ENCODE results near the gene MAP3K4.

The MAP3K4 gene

DNA sequence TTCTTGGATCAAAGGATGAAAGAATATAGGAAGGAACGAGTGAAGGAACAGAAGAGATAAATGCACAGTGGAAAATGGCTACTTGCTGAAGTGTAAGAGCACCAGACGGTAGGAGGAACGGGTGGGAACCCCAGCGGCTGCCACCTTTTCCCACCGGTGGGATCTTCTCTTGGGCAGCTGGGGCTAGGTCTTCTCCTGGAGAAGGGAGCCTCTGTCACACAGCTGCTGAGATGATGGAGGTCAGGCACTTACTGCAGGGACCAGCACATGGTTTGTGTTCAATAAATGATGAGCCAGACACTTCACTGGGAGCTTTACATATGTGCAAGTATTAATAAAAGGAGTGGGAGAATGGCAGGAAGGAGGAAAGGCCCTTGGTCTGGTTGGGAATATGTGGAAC is 158.6 kb downstream of the MAP3K4 start:
- no peak for DNase-seq

DNA sequence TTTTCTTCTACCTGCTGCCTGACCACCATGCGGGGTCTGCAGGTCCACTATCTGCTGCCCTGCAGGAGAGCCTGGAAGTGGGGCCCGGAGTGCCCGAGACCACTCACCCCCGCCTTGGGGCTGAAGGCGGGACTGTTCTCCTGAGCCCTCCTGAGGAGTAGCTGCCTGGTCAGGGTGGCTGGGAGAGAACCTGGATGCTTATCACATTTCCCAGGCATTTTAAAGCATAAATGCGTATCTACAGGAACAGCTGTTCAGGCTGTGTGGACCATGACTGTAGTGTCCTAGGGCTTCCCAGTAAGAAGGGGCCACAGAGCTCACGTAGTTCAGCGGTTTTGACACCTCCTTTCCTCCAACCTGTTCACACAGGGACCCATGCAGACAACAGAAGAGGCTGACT is 159.0 kb downstream of the MAP3K4 start:
- DNase-seq = no peak

DNA sequence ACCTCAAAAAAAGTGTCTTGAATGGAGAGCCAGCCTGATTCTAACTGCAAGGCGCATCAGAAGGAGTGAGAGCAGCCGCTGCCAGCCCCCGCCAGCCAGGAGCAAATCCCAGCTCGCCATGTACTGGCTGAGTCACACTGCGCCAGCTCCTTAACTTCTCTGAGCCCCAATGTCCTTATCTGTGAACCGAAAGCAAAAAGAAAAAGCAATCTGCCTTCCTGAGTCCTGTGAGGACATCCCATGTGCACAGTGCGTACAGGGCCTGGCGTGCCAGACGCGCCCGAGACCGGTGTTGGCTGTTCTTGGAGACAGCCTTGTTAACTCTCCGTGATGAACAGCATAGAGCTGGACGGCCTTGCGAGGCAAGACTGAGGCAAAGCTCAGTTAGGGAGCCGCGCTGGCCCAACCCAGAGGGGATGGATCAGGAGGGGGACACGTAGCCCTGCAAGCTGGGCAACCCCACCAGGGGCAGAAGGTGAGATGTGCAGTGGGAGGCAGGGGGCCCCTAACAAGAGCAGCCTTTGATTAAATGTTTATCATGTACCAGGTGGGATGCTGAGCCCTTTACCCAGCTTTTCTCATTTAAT is 159.6 kb downstream of the MAP3K4 start:
- DNase-seq = no peak

- DNase-seq = no peak
Observed at GRCh38 chr6:161151660-161152526, 160.3 kb downstream of the MAP3K4 start.

GRCh38 chr6:161152527-161152862 is 160.9 kb downstream of the MAP3K4 start:
- DNase-seq = no peak

GRCh38 chr6:161152907-161153662 is 161.5 kb downstream of the MAP3K4 start:
- DNase-seq = no peak

DNA sequence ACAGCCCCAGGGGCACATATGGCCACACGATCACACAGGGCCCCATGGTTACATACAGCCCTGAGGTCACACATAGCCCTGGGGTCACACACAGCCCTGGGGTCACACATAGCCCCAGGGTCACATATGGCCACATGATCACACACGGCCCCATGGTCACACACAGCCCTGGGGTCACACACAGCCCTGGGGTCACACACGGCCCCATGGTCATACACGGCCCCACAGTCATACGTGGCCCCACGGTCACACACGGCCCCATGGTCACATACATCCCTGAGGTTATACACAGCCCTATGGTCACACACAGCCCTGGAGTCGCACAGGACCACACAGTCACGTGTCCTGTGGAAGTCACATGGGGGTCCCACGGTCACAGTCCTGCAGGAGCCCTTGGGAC is 162.2 kb downstream of the MAP3K4 start:
- DNase-seq = no peak

GRCh38 chr6:161154796-161155335 is 163.3 kb downstream of the MAP3K4 start:
- no peak for DNase-seq

- no peak for DNase-seq
Observed at GRCh38 chr6:161161121-161161520, 169.6 kb downstream of the MAP3K4 start.

- DNase-seq = no peak
Observed at GRCh38 chr6:161161889-161162624, 170.5 kb downstream of the MAP3K4 start.

DNA sequence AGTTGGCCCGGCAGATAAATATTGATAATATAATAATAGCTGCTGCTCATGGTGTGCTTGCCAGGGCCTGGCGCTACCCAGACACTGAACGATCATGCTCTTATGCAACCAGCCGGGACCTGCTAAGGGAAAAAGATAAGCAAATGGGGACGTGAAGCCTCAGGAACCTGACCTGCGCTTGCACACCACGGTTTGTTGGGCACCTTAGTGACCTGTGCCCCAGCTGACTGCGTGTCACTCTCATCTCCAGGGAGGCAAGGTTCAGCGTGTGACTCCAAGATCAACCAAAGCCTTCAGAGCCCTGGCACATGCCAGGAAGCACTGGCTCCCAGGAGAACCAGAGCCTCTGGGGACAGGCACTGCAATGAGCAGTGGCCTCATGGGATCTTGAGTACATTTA is 171.2 kb downstream of the MAP3K4 start:
- DNase-seq = no peak

GRCh38 chr6:161163466-161164181 is 172.1 kb downstream of the MAP3K4 start:
- DNase-seq = peak; percentile 30

GRCh38 chr6:161164182-161164625 is 172.6 kb downstream of the MAP3K4 start:
- DNase-seq = peak; percentile 32

GRCh38 chr6:161166176-161166575 is 174.6 kb downstream of the MAP3K4 start:
- no peak for DNase-seq

DNA sequence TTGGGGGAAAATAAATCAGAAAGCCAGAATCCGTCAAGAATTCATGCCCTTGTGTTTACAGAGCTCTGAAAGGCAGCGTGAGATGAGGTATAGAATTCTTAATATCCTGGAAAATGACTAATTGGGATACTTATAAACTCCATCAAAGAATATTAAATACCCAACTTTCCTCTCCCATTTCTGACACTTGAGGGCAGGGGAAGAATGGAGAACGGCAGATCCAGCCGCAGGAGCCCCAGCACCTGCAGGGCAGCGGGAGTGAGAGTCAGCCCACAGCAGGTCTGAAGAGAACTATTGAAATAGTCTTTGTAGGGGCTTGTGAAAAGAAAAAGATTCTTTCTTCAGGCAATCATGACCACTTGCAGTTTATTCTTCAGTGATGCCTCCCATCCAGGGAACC is 175.1 kb downstream of the MAP3K4 start:
- no peak for DNase-seq
